HG03139 (cell line): ENCODE results near the gene ANXA2.
"Not testable (repeated sequence)": the region's sequence is repeated elsewhere in the genome, so short reads cannot be mapped to it uniquely, and the experiment has no call there.

Source experiments
- ATAC-seq: cut with Tn5 transposase; IDR thresholded peaks from one replicate; pipeline ENCODE4 v1.9.1; 2021; ENCODE audit not compliant: unreplicated experiment

The ANXA2 gene

DNA sequence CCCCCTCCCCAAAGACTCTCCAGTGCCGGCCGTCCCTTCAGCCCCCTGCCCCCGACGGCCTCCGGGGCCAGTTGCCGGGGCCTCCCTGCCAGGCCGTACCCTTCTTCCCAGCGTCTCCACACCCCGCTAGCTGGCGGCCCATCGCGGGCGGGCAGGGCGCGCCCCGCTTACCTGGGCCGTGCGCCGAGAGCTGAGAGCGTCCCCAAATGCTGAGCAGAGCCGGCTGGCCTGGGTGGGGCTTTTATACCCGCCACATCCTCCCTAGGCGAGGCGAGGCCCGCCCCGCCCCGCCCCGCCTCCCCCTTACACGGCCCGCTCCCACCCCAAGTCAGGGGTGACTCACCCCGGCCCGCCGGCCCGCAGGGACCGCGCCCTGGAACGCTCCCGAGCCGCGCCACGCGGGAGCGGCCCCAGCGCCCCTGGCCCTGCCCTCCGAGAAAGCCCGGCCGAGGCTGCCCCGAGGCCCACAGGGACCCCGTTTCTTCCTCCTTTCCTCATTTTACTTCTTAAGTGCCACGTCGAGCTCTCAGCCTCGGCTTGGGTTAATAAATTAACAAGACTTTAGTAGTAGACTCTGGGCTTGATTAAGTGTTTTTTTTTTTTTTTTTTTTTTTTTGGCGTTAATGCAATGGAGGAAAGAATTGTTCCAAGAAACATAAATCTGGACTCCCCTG is at the start of gene ANXA2:
Gene ANXA2, minus strand, starts transcription at position 215 of the 674 bp plus-strand sequence. CDS start 11,911 bp downstream, outside the sequence.
- peak; percentile 68 for ATAC-seq

DNA sequence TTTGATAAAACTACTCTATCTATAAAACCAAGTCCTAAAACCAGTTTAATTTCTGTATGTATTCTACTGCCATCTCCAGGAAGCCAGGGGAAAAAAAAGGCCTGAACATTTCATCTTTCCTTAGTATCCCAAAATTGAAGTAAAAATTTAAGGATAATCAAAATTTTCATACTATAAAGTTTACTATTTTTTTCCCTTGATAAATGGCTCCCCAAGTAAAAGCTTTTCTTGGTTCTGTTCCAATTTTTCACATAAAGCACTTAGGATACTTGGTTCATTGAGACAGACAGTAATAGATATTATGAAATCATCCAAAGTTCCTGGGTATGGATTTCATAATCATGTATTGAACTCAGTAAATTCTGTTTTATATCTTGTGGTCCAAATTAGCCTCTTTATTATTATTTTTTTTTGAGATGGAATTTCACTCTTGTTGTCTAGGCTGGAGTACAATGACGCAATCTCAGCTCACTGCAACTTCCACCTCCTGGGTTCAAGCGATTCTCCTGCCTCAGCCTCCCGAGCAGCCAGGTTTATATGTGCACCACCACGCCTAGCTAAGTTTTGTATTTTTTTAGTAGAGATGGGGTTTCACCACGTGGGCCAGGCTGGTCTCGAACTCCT is 46.6 kb upstream of the ANXA2 start:
- no peak for ATAC-seq

DNA sequence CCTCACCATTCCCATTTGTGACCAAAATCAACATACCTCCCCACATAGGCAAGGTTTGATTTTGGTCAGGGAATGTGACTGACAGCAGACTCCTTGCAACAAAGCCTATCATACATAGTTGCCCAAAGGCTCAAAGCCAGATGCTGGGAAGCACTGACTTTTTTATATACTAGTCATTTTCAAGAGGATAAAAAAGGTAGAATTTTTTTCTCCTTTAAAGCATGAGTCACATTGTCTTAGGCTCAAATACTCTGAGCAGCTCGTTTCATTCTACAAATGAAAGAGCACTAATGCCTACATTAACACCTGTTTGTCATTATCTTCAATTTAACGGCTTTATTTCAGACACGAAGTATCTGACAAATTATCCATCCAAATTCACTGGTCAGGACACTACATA is 45.0 kb upstream of the ANXA2 start:
- no peak for ATAC-seq

DNA sequence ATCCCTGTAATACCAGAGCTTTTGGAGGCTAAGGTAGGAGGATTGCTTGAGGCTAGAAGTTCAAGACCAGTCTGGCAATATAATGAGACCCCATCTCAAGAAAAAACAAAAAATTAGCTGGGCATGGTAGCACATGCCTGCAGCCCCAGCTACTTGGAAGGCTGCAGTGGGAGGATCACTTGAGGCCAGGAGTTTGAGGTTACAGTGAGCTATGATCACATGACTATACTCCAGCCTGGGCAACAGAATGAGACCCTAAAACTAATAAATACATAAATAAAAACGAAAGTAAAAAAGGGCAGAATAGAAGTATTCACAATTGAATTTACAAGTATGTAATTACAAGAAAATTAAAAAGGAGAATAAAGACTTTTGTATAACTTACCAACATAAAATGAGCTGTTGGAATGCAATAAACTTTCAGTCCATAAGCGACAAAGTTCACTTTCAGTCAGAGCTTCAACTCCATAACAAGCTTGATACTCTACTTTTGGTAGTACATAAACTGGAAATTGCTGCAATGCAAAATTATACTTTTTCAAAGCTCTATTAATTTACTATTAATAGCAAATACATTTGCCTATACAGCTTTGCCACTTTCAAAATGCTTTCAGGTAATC is 44.4 kb upstream of the ANXA2 start:
- ATAC-seq: no peak

DNA sequence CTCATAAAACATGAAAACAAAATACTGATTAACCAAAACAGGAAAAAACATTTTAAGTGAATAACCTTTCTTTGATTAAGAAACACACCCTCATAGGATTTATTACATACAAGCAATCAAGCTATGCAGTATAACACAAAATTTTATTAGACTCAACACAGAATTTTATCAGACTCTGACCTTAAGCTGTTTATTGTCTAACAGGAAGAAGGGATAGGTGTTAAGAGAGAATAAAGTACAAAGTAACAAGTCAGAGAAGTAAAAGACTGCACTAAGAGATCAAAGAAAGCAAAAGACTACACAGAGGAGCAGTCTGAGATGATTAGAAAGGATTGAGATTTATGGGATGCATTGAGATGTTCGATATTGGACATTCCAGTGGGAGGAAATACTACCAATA is 43.5 kb upstream of the ANXA2 start:
- ATAC-seq: no peak

DNA sequence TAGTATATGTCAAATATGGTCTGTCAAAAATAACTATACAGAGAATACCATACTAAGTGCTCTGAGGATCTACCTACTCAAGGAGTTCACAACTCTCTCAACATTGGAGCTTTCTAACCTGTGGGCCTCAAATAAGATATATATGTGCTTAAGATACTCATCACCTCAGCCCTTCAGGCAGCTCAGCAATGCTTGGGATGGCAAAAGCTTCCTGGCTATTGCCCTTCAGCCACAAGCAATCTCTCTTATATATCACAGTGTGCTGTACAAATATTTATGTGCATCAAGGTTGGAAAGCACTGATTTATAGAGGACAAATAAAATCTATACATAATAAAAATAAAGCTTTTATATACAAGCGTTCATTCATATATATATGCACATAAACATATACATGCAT is 40.9 kb upstream of the ANXA2 start:
- no peak for ATAC-seq

DNA sequence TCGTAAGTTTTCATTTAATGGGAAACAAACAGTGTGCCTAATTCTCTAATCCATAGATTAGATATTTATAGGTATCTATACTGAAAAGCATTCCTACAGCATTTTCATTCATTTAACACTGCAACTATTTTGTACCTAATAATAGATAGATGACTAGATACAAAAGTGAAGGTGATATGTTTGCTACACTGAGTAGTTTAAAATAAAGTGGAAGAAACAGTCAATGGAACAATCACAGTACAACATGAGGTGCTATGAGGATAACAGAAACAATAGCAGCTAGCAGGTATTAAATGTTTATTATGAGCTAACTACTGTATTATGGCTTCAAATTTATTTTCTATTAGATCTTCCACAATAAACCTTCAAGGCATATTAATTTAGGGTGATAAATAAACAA is 31.1 kb upstream of the ANXA2 start:
- ATAC-seq: no peak

DNA sequence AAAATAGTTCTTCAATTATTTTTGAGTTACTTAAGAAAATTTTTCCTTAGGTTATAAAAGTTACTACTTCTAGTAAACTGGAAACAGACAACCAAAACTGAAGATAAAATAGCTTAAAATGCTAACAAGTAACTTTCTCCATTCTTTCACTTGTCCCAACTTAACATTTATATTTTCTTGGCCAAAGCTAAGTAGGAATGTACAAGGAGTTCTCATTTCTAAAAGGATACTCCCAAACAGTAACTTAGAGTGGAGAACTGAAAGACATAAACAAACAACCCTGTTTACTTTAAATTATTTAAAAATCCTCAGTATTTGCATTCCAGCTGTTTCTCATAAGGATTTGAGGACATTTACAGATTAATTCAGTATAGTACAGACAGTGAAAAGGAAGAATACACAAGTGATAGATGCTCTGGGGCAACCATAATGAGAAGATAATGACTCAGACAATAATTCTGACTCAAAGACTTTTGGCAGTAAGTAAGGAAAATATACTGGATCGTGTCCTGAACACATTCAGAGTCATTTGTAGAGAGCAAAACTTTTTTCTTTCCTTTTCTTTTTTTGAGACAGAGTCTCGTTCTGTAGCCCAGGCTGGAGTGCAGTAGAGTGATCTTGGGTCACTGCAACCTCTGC is 29.2 kb upstream of the ANXA2 start:
- ATAC-seq: no peak

DNA sequence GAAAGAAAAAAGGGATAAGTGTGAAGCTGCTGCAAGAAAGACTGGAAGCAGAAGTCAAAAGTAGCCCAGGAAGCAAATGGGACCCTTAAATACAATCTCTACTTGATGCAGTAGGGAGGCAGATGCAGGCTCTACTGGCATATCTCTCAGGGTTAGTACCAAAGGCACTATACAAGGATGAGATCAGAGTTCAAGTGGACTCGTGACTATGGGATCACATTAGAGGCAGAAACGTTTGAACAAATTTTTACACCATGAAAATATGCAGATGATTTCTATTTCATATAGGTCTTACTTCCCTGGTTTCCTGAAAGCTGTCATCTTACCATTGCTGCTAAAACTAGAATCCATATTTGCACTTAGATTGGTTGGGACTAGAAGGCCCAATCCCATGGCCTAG is 27.7 kb upstream of the ANXA2 start:
- ATAC-seq: no peak

DNA sequence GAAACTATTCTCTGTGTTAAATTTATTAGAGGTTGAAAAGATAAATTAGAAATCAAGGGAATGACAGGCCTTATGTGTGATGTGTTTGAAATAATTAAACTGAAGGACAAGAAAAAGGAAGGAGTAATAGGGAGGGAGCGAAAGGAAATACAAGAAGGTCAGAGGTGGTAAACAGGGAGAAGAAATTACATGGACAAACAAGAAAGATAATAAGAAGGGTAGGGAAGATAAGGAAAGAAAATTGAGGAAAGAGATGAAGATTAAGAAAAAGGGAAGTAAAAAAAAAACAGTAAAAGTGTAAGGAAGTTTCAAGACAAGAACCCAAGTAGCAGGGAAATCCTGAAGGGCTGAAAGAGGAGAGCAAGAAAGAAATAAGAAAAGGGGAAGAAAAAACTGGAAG is 26.2 kb upstream of the ANXA2 start:
- ATAC-seq: no peak

DNA sequence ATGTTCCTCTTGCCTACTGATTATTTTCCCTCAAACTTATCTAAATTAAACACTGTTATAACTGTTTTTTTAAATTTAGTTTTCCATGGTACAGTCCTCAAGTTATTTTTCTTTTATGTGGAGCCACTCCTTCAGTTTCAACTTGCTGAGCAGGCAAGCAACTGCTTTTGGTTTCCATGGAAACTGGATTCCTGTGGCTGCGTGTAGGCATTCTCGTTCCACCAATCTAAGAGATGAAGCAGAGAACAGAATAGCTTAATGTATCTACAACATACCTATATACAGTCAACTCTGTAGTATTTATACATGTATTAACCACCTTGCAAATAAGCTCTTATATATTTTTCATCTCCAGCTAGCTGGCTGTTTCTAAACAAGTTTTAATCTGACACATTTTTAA is 25.8 kb upstream of the ANXA2 start:
- ATAC-seq: no peak

DNA sequence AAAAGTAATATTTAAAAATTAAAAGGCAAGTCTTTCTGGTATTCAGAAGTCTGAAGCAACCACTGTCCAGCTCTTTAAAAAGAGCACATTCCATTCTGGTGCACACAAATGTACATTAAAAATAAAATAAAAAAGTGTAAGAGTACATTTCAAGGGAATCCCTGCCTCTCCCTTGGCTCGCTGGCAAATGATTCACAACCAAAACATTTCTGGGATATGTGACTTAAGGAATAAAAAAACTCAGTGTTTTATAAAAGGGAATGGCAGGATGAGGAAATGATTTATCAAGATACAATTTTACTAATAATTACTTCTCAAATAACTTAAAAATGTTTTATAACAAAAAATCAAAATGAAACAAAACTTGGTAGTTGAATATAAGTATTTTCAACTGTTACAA is 23.8 kb upstream of the ANXA2 start:
- ATAC-seq: no peak

DNA sequence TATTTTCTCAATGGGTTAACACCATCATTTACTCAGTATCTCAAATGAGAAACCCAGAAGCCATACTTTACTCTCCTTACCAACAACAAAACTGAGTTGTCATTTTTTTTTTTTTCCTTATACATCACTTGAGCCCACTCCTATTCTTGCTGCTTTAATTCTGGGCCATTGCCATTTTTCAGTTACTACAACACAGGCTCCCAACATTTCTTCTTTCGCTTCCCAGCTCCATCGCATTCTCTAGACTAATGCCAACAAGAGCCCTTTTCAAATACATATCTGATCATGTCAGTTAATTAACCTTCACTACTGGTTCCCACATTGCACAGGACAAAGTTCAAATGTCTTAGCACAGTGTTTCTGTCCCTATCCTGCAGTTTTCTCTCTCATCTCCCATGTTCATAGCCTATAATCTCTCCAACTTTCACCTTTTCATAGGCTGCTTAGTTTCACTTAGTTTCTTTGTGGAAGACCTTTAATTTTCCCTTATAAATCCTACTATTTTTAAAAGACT is 22.5 kb upstream of the ANXA2 start:
- ATAC-seq: no peak

DNA sequence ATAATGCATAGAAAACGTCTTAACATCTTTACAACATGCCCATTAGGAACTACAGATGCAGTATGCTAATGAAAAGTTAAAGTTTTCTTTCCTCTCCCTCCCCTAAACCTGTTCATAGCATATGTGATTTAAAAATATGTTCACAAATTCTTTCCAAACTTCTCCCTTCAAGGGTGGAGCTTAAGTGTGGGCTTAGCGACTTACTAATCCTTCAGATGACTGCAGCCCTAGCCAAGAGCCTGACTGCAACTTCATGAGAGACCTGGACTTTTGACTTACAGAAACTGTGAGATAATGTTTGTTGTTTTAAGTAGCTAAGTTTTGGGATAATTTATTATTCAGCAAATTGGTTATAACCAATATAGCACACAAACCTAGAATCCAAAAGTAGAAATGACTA is 22.0 kb upstream of the ANXA2 start:
- no peak for ATAC-seq

DNA sequence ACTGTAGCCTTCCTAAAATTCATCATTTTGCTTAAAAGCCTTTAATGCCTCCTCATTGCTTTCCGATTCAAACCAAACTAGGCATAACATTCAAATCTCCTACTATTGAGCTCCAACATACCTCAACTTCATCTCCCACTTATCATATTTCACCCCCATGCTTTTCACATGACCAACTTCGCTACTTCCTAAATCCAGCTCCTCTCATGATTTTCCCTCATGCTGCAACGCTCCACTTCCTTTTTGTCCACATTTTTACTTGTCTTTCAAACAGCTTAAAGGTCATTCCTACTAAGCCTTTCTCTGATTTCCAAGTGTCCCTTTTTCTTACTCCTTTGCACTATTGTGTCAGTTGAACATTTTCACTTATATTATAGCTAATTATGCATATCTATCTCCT is 20.3 kb upstream of the ANXA2 start:
- no peak for ATAC-seq

DNA sequence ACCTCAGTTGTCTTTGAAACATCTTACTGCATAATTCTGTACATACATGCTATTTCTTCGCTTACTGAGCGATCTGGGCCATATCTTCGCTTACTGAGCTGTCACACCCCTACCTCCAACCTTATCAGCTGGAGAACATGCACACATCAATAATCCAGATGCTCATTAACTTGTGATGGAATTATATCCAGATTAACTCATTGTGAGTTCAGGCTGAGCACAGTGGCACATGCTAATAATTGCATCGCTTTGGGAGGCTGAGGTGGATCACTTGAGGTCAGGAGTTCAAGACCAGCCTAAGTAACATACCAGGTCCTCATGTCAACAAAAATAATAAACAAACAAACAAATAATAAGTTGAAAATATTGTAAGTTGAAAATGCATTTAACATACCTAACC is 19.3 kb upstream of the ANXA2 start:
- no peak for ATAC-seq

DNA sequence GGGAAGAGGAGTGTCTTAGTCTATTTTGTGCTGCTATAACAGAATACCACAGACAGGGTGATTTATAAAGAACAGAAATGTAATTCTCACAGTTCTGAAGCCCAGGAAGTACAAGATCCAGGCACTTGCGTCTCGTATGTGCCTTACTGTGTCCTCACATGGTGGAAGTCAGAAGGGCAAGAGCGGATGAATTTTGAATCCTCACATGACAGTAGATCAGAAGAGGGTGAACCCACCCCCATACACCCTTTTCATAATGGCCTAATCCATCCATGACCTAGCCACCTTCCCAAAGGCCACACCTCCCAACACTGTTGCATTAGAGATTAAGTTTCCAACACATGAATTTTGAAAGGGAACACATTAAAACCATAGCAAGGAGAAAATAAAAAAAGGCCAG is 18.7 kb upstream of the ANXA2 start:
- no peak for ATAC-seq

DNA sequence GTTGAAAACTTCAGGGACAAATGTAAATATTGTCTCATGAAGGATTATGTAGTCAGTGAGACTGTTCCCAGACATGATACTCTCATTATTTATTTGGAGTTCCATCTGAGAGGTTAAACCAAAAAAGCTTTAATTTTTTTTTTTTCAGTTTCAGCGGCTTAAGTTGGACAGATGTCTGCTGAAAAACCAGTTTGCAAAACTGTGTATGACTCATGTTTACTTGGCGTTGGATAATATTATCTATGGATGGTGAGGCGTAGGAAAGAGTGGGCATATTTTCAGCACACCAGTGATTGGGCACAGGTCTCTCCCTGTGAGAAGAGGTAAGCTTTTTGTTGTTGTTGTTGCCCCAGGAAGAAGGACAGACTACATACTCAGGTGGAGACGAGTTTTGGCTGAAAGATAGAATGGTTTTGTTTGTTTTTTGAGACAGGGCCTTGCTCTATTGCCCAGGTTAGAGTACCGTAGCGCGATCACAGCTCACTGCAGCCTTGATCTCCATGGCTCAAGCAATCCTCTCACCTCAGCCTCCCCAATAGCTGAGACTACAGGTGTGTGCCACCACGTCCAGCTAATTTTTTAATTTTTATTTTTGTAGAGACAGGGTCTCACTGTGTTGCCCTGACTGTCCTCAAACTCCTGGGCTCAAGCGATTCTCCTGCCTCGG is 16.4 kb upstream of the ANXA2 start:
- ATAC-seq: no peak

DNA sequence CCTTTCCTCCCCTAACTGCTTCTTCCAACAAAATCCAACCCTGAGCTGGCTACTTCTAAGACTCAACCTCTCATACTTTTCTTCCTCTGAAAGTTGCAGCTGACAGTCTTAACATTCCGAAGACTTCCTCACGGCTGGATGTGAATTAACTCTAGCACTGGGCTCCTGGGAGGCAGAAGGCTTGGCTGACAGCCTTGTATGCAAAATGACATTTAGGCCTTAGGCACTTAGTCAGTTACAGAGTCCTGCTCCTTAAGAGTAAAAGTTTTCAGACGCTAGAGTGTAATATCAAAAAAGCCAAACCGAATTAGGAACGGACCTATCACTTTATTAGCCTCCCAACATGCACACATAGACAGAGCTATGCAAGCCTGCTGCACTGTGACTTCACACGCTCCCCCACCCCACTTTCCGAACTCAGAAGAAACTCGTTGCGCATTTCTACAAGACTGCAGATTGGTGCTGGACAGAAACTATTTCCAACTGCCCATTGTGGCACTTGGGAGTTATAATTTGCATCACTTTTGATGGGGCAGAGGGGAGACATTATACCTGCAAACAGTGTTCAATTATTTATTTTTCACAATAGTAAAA is 15.5 kb upstream of the ANXA2 start:
- ATAC-seq: no peak

DNA sequence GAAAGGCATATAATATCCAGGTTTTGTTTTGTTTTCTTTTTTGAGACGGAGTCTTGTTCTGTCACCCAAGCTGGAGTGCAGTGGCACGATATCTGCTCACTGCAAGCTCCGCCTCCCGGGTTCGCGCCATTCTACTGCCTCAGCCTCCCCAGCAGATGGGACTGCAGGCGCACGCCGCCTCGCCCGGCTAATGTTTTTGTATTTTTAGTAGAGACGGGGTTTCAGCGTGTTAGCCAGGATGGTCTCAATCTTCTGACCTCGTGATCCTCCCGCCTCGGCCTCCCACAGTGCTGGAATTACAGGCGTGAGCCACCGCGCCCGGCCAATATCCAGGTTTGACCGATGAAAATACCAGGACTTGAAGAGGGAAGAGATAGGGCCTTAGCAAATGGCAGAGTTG is 15.0 kb upstream of the ANXA2 start:
- not testable (repeated sequence) for ATAC-seq
